ENCODE data around the gene DNAH9. TPM values are rescaled to one million over a fixed set of nuclear protein-coding genes. Genes with fewer than 3 reads are reported as not detected.

DNAH9 gene
- polyA plus RNA-seq, 2 of the 4 experiments (the other 2 are of a cell fraction) = 0.03 to 0.04 TPM

- ChIA-PET POLR2A (no interaction called here), CTCF (no interaction called here)
- no peak for ATAC-seq
- Histone ChIP-seq H3K9me3 (no peaks in the 10 kb centered on the region), H3K4me2 (no peak overlapping the region), H3K4me3 (no peak overlapping the region), H3K27ac (no peak overlapping the region), H3K4me1 (no peaks in the 10 kb centered on the region)
- DNase-seq (ENCODE audit: low read depth in 1 of 2, low spot score in 1 of 2) = no peak
- WGBS (ENCODE audit: missing lambda C conversion rate) = 0% methylated on average over 4 of the region's 5 CpGs
- FAIRE-seq = no peak
- TF ChIP-seq POLR2A (IDR thresholded peaks at IDR 0.05; ENCODE audit: low read length) = no peak
- TF ChIP-seq, protein P1, sequence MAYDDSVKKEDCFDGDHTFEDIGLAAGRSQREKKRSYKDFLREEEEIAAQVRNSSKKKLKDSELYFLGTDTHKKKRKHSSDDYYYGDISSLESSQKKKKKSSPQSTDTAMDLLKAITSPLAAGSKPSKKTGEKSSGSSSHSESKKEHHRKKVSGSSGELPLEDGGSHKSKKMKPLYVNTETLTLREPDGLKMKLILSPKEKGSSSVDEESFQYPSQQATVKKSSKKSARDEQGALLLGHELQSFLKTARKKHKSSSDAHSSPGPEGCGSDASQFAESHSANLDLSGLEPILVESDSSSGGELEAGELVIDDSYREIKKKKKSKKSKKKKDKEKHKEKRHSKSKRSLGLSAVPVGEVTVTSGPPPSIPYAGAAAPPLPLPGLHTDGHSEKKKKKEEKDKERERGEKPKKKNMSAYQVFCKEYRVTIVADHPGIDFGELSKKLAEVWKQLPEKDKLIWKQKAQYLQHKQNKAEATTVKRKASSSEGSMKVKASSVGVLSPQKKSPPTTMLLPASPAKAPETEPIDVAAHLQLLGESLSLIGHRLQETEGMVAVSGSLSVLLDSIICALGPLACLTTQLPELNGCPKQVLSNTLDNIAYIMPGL (CRISPR knock-in tag; IDR thresholded peaks at IDR 0.05; ENCODE audit: borderline replicate concordance) = no peak
- TF ChIP-seq HES2 (IDR thresholded peaks at IDR 0.05) = no peak
- TF ChIP-seq EP300 (IDR thresholded peaks at IDR 0.05) = no peak
- no peak for TF ChIP-seq BHLHE40 (IDR thresholded peaks at IDR 0.05; ENCODE audit: low read depth, low read length)
- no peak for TF ChIP-seq ZC3H11A (IDR thresholded peaks at IDR 0.05)
- no peak for TF ChIP-seq MAX (IDR thresholded peaks at IDR 0.05)
- TF ChIP-seq CBX8 (IDR thresholded peaks at IDR 0.05) = no peak
Measured at GRCh38 chr17:11622492-11622891, 24.2 kb downstream of the DNAH9 start.

DNA sequence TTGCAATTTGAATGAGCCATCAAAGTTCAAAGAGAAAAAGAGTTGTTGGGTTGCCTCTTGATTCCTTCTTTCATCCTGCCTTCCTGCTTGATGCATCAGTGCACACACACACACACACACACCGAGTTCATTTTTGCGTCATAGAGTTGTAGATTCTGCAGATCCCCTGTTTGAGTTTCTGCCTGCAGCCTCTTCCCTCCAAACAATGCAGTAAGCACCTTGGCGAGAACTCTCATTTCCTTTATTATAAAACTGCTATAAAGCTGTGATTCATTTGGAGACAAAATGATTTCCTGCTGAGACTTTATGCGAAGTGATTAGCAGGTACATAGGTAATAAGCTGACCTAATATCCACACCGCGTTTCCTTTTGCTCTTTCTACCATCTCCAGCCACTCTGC lies 26.7 kb downstream of the DNAH9 start:
- ATAC-seq = no peak
- no peak overlapping the region for H3K27ac ChIP-seq
- FAIRE-seq = no peak
- no peaks in the 10 kb centered on the region for H3K9me3 ChIP-seq
- no peaks in the 10 kb centered on the region for H3K4me1 ChIP-seq
- 20% methylated on average over 6 of the region's 6 CpGs for WGBS (ENCODE audit: missing lambda C conversion rate)
- H3K4me2 ChIP-seq = no peak overlapping the region
- no peak overlapping the region for H3K4me3 ChIP-seq
- no peak for DNase-seq (ENCODE audit: low read depth in 1 of 2, low spot score in 1 of 2)
- ChIA-PET POLR2A (no interaction called here), CTCF (no interaction called here)
- no peak for TF ChIP-seq HOXB5 (CRISPR knock-in tag; IDR thresholded peaks at IDR 0.05)
- TF ChIP-seq, protein P2, sequence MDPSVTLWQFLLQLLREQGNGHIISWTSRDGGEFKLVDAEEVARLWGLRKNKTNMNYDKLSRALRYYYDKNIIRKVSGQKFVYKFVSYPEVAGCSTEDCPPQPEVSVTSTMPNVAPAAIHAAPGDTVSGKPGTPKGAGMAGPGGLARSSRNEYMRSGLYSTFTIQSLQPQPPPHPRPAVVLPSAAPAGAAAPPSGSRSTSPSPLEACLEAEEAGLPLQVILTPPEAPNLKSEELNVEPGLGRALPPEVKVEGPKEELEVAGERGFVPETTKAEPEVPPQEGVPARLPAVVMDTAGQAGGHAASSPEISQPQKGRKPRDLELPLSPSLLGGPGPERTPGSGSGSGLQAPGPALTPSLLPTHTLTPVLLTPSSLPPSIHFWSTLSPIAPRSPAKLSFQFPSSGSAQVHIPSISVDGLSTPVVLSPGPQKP (IDR thresholded peaks at IDR 0.05; ENCODE audit: low read depth, low read length) = no peak
- TF ChIP-seq ZFP36 (IDR thresholded peaks at IDR 0.05; ENCODE audit: borderline replicate concordance, partially characterized antibody) = no peak
- TF ChIP-seq ATOH8 (CRISPR knock-in tag; IDR thresholded peaks at IDR 0.05; ENCODE audit: low read depth) = no peak
- no peak for TF ChIP-seq RCOR1 (IDR thresholded peaks at IDR 0.05; ENCODE audit: low read depth, low read length)
- no peak for TF ChIP-seq RFX5 (IDR thresholded peaks at IDR 0.05)
- TF ChIP-seq, protein P3, sequence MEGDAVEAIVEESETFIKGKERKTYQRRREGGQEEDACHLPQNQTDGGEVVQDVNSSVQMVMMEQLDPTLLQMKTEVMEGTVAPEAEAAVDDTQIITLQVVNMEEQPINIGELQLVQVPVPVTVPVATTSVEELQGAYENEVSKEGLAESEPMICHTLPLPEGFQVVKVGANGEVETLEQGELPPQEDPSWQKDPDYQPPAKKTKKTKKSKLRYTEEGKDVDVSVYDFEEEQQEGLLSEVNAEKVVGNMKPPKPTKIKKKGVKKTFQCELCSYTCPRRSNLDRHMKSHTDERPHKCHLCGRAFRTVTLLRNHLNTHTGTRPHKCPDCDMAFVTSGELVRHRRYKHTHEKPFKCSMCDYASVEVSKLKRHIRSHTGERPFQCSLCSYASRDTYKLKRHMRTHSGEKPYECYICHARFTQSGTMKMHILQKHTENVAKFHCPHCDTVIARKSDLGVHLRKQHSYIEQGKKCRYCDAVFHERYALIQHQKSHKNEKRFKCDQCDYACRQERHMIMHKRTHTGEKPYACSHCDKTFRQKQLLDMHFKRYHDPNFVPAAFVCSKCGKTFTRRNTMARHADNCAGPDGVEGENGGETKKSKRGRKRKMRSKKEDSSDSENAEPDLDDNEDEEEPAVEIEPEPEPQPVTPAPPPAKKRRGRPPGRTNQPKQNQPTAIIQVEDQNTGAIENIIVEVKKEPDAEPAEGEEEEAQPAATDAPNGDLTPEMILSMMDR (IDR thresholded peaks at IDR 0.05) = no peak
- TF ChIP-seq, protein P4, sequence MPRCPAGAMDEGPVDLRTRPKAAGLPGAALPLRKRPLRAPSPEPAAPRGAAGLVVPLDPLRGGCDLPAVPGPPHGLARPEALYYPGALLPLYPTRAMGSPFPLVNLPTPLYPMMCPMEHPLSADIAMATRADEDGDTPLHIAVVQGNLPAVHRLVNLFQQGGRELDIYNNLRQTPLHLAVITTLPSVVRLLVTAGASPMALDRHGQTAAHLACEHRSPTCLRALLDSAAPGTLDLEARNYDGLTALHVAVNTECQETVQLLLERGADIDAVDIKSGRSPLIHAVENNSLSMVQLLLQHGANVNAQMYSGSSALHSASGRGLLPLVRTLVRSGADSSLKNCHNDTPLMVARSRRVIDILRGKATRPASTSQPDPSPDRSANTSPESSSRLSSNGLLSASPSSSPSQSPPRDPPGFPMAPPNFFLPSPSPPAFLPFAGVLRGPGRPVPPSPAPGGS (IDR thresholded peaks at IDR 0.05) = no peak
- no peak for TF ChIP-seq CBX2 (IDR thresholded peaks at IDR 0.05; ENCODE audit: borderline replicate concordance, low read depth)
- no peak for TF ChIP-seq HEYL (CRISPR knock-in tag; IDR thresholded peaks at IDR 0.05)
- no peak for TF ChIP-seq HES2 (IDR thresholded peaks at IDR 0.05)
- TF ChIP-seq EP300 (IDR thresholded peaks at IDR 0.05) = no peak
- no peak for TF ChIP-seq FOXS1 (CRISPR knock-in tag; IDR thresholded peaks at IDR 0.05)
- TF ChIP-seq, protein P1 (CRISPR knock-in tag; IDR thresholded peaks at IDR 0.05; ENCODE audit: borderline replicate concordance) = no peak
- TF ChIP-seq SREBF2 (IDR thresholded peaks at IDR 0.05) = no peak
- TF ChIP-seq EHMT2 (IDR thresholded peaks at IDR 0.05; ENCODE audit: low read depth) = no peak
- TF ChIP-seq FOSB (CRISPR knock-in tag; IDR thresholded peaks at IDR 0.05) = no peak
- TF ChIP-seq KDM5A (IDR thresholded peaks at IDR 0.05) = no peak
